T47D (cell line): ENCODE measurements around the gene HSPA14.
"Not testable (repeated sequence)": the region's sequence is repeated elsewhere in the genome, so short reads cannot be mapped to it uniquely, and the experiment has no call there.

Experiments
- DNase-seq, 2 experiments: peaks; one replicate each; pipeline versions ENCODE4 v3.0.0 to v3.0.0-alpha.2; 2011 to 2012; ENCODE audit warnings: low read depth in 1 of 2, low spot score in 1 of 2
- JUND ChIP-seq: IDR thresholded peaks from 2 replicates; pipeline ENCODE4 v1.6.1; 2012; ENCODE audit warnings: low read depth
- in situ Hi-C: cut with HindIII; loops from 2 replicates; pipeline ENCODE4 v1.10.0; 2016; ENCODE audit warnings: low sequenced_read_pairs, low pct_unique_long_range_greater_than_20kb

HSPA14 gene, protein sequence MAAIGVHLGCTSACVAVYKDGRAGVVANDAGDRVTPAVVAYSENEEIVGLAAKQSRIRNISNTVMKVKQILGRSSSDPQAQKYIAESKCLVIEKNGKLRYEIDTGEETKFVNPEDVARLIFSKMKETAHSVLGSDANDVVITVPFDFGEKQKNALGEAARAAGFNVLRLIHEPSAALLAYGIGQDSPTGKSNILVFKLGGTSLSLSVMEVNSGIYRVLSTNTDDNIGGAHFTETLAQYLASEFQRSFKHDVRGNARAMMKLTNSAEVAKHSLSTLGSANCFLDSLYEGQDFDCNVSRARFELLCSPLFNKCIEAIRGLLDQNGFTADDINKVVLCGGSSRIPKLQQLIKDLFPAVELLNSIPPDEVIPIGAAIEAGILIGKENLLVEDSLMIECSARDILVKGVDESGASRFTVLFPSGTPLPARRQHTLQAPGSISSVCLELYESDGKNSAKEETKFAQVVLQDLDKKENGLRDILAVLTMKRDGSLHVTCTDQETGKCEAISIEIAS

DNA sequence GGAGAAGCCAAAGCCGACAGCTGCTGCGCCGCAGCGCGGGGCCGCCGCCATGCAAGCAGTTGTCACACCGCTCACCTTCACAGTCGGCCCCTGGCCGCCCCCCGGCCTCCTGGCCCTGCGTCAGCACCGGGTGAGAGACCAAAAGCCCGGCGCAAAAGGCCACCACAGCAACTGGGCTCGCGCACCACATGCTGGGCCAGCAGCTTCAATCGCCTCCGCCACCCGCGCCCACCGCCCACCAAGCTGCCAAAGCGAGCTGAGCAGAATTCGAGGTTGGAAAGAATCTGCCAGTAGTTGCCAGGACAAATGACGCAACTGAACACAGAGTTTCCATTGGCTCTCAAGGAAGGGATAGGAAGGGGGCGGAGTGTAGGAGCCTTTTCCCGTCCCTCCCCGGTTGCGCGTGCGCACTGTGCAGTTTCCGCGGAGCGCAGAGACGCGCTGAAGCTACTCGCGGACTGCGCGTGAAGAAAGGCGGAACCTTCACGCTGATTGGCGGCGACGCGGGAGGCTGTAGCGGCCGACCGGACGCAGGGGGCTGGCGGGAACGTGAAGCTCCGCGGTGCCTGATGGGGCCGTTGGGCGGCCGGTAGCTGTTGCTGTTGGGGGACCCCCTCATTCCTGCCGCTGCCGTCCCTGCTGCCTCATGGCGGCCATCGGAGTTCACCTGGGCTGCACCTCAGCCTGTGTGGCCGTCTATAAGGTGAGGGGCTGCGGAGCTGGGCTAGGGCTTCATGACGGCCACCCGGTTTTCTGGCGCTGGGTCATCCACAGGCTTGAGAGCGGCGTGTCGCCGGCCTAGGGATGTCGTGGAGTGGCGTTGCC is at the start of gene HSPA14, which contains the start of the genes CDNF and MSANTD7:
Gene HSPA14, plus strand, starts transcription at position 550 of the 825 bp plus-strand sequence. Its CDS starts 97 bp downstream, at position 647.
Gene CDNF, minus strand, starts transcription at position 281 of the 825 bp plus-strand sequence. Its CDS starts 91 bp downstream, at position 190.
Gene MSANTD7, plus strand, starts transcription at position 550 of the 825 bp plus-strand sequence. CDS start 3,979 bp downstream, outside the sequence.
- in situ Hi-C loops, result no loop called here
- TF ChIP-seq JUND, result no peak
- DNase-seq, result peak; percentile 99 to 100

DNA sequence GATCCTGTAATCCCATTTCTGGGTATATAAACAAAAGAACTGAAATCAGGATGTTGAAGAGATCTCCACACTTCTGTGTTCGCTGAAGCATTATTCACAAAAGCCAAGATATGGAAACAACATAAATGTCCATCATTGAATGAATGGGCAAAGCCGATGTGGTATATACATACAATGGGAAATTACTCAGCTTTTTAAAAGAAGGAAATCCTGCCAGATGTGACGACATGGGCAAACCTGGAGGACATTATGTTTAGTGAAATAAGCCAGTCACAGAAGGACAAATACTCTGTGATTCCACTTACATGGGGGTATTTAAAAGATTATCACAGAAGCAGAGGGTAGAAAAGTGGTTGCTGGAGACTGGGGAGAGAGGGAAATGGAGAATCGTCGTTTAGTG is 39.5 kb upstream of the HSPA14 start:
- in situ Hi-C loops, result no loop called here
- no peak for DNase-seq
- TF ChIP-seq JUND, result no peak

DNA sequence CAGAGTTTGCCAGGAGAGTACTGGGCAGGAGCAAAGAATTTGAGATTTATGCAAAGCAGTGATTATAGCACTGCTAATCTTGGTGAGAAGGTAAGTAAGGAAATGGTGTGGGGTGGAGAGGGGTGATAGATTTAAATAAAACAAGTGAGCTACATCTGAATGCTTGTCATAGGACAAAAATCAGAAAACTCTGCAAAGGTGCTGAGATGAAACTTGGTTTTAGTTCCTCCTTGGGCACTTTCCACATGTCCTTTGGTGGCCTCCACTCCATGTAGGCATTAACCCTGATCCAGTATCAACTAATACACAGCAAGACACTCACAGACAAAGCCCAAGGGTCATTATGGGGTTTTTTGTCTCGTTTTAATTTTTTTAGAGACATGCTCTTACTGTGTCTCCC is 37.7 kb upstream of the HSPA14 start:
- no peak for DNase-seq
- in situ Hi-C loops, result no loop called here

DNA sequence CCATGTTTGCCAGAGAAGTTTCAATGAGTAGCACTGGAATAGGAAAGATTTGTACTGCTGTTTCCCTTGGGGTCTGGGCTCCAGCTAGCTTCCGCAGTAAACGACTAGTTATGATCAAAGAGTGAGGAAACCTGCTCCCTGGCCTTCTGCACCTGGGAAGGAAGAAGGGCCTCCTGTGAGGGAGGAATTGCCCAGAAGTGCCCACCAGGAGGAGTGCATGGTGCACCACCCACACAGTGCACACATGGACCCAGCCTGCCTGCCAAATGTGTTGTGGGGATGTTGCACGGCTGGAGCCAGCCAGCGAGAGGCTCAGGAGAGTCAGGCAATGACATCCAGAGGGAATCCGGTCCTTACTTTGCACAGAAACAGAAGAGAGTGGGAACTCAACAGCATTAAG is 36.4 kb upstream of the HSPA14 start:
- no peak for TF ChIP-seq JUND
- peak in 1 of 2 experiments; percentile 22 for DNase-seq
- in situ Hi-C loops, result no loop called here

More for the DNA sequence above, 37.7 kb upstream of the HSPA14 start:
- no peak for TF ChIP-seq JUND

DNA sequence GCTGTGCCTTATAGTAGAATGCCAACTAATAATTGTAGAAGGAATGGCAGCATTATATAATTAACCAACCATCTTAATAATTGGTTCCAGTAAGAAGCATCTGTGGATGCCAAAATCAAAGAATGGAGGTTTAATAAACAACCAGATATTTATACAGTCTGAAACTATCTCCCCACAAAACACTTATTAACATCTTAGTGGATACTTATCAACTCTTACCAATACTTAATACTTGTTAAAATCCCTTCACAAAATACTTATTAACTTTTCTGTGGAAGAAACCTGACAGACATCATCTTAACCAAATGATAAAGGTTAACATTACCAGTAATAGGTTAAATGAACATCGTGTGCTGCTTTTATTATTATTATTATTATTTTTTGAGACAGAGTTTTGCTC is 34.3 kb upstream of the HSPA14 start:
- in situ Hi-C loops, result no loop called here
- no peak for DNase-seq
- TF ChIP-seq JUND, result no peak

DNA sequence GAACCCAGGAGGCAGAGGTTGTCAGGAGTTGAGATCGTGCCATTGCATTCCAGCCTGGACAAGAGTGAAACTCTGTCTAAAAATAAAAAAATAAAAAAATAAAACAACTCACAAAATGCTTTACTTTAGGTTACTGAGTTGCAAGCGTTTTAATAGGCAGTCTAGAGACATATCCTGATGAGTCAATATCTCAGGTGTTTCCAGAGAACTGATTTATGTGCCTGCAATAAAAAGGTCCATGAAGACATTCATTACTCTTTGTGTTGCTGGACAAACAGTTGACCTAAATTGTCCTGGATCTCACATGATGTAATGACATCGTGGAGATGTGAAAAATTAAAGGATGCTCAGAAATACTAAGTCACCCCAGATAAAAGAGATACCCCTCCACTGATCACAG is 31.8 kb upstream of the HSPA14 start:
- TF ChIP-seq JUND, result no peak
- in situ Hi-C loops, result no loop called here
- no peak for DNase-seq

DNA sequence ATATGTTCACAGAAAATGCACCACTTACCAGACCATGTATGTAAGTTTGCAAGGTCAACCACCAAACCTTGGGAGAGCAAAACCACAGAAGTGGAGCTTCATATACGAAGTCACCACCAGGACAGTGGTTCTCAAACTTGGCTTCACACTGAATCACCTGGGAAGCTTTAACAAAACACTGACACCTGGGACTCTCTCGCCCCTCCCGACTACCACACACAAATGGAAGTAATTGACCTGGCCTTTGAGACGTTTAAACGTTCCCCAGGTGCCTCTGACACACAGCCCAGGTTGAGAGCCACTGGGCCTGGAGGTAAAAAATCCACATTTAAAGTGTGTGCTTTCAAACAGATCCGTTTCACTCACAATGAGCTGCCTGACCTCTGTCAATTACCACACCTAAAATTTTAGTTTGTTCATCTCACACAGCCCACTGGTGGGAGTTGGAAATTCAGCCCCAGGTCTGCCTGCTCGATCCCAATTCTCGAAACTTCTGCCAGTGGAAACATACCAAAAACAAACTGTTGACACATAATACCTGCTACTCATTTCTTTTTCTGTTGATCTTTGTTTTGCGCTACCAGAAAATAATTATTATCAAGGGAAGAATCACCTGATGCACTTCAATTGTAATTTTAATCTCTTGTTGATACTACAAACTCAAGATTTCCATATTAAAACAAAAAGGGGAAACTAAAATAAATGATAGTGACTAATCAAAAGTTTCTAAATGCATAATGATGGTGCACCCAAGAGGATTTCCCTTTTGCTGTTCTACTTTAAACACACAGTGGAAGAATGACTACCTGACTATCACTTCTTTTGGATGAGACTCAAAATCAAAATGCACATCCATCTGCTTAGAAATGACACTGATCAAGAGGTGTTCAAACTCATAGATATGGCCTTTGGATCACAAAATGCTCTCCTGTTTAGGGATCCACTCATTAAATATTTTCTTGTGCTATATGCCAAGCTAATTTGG is 26.8 kb upstream of the HSPA14 start:
- DNase-seq, result no peak
- in situ Hi-C loops, result no loop called here
- TF ChIP-seq JUND, result no peak

DNA sequence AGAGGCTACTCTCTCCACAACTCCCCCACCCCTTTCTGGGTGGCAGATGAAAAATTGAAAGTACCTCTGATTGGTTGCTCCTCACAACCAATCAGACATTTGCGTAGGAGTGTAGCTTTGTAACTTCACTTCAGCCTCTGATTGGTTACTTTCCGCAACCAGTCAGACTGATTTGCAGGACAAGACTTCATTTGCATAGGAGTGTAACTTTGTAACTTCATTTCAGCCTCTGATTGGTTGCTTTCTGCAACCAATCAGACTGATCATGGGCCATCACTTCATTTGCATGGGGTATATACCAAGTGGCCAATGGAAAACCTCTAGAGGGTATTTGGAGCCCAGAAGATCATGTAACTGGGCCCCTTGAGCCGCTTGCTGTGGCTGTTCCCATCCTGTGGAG is 25.8 kb upstream of the HSPA14 start:
- TF ChIP-seq JUND, result no peak
- DNase-seq, result peak in 1 of 2 experiments; percentile 57
- in situ Hi-C loops, result no loop called here

DNA sequence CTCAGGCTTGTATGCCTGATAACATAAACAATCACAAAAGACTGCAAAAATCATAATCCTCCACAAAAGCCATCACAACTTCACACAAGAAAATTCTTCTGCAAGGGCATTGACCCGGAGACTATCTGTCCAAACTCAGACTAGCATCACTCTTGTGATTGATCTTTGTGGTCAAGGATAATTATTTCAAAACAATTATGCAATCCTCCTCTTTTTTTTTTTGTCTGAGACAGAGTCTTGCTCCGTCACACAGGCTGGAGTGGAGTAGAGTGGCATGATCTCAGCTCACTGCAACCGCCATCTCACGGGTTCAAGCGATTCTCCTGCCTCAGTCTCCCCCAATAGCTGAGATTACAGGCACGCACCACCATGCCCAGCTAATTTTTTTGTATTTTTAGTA is 22.4 kb upstream of the HSPA14 start:
- in situ Hi-C loops, result no loop called here
- no peak for DNase-seq
- TF ChIP-seq JUND, result no peak

DNA sequence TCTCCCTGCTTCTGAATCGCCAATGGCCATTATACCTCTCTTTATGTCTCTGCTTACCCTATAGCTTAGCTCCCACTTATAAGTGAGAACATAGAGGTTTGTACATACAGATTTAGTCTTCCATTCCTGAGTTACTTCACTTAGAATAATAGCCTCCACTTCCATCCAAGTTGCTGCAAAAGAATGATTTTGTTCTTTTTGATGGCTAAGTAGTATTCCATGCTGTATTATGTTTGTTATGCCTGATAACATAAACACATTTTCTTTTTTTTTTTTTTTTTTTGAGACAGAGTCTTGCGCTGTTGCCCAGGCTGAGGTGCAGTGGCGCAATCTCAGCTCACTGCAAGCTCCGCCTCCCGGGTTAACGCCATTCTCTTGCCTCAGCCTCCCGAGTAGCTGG is 21.4 kb upstream of the HSPA14 start:
- in situ Hi-C loops, DNase-seq: not testable (repeated sequence)

DNA sequence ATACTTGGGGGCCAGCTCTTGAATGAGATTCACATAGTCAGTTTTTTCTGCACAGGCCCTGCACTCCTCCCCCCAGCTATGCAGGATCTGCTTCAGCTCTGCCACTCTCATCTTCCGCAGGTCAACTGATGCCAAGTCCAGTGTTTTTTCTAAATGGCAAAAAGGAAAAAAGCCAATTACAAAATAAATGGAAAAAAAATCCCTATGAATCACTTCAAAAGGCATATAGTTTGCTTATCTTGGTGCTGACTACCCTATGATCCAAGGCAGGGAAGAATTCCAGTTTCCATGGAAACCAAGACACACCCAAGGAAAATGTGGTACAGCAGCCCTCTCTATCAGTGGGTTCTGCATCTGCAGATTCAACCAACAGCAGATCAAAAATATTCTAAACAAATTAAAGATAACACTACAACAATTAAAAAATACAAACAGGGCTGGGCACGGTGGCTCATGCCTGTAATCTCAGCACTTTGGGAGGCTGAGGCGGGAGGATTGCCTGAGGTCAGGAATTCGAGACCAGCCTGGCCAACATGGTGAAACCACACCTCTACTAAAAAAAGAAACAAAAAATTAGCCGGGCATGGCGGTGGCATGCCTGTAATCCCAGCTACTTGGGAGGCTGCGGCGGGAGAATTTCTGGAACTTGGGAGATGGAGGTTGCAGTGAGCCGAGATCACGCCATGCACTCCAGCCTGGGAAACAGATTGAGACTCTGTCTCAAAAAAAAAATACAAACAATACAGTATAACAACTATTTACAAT is 17.9 kb upstream of the HSPA14 start:
- no peak for DNase-seq
- in situ Hi-C loops, result no loop called here
- no peak for TF ChIP-seq JUND
